DND-41 (cell line): ENCODE measurements around the gene TMEM182.

Source experiments
- ATAC-seq: fragments of 200-7000 bp; cut with Tn5 transposase; 3 replicates; pipeline ENCODE4 v1.9.1; 2021; ENCODE audit warnings: low read depth; ENCODE audit not compliant: insufficient read depth
- DNase-seq: peaks from one replicate; pipeline ENCODE4 v3.0.0-alpha.2; 2020
- H2AFZ ChIP-seq: 2 replicates; pipeline ENCODE4 v1.6.0; 2012; ENCODE audit warnings: low read depth, low read length
- H3K27ac ChIP-seq: 2 replicates; pipeline ENCODE4 v1.5.1; 2012; ENCODE audit warnings: low read length, inconsistent platforms
- H3K27me3 ChIP-seq: fragments of 200-600 bp; sonication (generic); 2 replicates; pipeline ENCODE4 v1.6.0; 2012; ENCODE audit warnings: low read length, mild to moderate bottlenecking, inconsistent platforms; ENCODE audit not compliant: insufficient read depth, poor library complexity
- H3K36me3 ChIP-seq: 2 replicates; pipeline ENCODE4 v1.5.1; 2012; ENCODE audit warnings: low read length, inconsistent platforms; ENCODE audit not compliant: insufficient read depth
- H3K4me1 ChIP-seq: 2 replicates; pipeline ENCODE4 v1.5.1; 2012; ENCODE audit warnings: mild to moderate bottlenecking, low read length; ENCODE audit not compliant: insufficient read depth
- H3K4me2 ChIP-seq: 2 replicates; pipeline ENCODE4 v1.6.0; 2012; ENCODE audit warnings: mild to moderate bottlenecking, moderate library complexity, low read length, inconsistent platforms; ENCODE audit not compliant: insufficient read depth
- H3K4me3 ChIP-seq, 2 experiments: fragments of 200-600 bp in 1 of 2; shearing (Covaris generic) in 1 of 2; 2 replicates each; pipeline ENCODE4 v1.5.1; 2012 to 2016; ENCODE audit warnings: inconsistent platforms in 2 of 2, low read length in 2 of 2, mild to moderate bottlenecking in 2 of 2, low read depth in 1 of 2, moderate library complexity in 1 of 2
- H3K79me2 ChIP-seq: 2 replicates; pipeline ENCODE4 v1.6.0; 2012; ENCODE audit warnings: low read length, inconsistent platforms; ENCODE audit not compliant: insufficient read depth
- H3K9ac ChIP-seq: 2 replicates; pipeline ENCODE4 v1.6.0; 2012; ENCODE audit warnings: low read depth, mild to moderate bottlenecking, inconsistent platforms, low read length, moderate library complexity
- H3K9me3 ChIP-seq: 2 replicates; pipeline ENCODE4 v1.5.1; 2012; ENCODE audit warnings: low read length, moderate library complexity, mild to moderate bottlenecking, inconsistent platforms; ENCODE audit not compliant: insufficient read depth, severe bottlenecking
- H4K20me1 ChIP-seq: 2 replicates; pipeline ENCODE4 v1.6.0; 2012; ENCODE audit warnings: low read length; ENCODE audit not compliant: insufficient read depth
- CTCF ChIP-seq: IDR thresholded peaks from 2 replicates; pipeline ENCODE4 v1.5.1; 2012; ENCODE audit warnings: borderline replicate concordance, low read length, moderate library complexity, mild to moderate bottlenecking; ENCODE audit not compliant: poor library complexity, severe bottlenecking; ENCODE audit errors: extremely low read depth
- EZH2 ChIP-seq: IDR thresholded peaks from 3 replicates; pipeline ENCODE4 v1.6.1; 2012; ENCODE audit warnings: borderline replicate concordance, low read depth, mild to moderate bottlenecking, moderate library complexity, low read length, inconsistent platforms; ENCODE audit not compliant: severe bottlenecking

The TMEM182 gene

GRCh38 chr2:102852867-102853266 is 91.0 kb downstream of the TMEM182 start:
- ATAC-seq (no peak), DNase-seq (no peak)
- Histone ChIP-seq H4K20me1 (no peaks in the 10 kb centered on the region), H3K9me3 (no peaks in the 10 kb centered on the region), H3K79me2 (no peaks in the 10 kb centered on the region), H3K9ac (no peak overlapping the region), H3K27ac (no peak overlapping the region), H2AFZ (no peak overlapping the region), H3K36me3 (no peaks in the 10 kb centered on the region), H3K4me1 (no peaks in the 10 kb centered on the region), H3K27me3 (no peaks in the 10 kb centered on the region), H3K4me3 (no peak overlapping the region), H3K4me2 (no peak overlapping the region)
- no peak for TF ChIP-seq EZH2
- no peak for TF ChIP-seq CTCF
